ENCODE measurements around the gene NSG2.

NSG2 gene

GRCh38 chr5:174046558-174046957, 1.1 kb downstream of the NSG2 start:
- no peak overlapping the region for H3K4me3 ChIP-seq (ENCODE audit: control insufficient read depth in 1 of 7, extremely low read depth in 1 of 7, insufficient read depth in 4 of 7, low read depth in 2 of 7, low read length in 6 of 7)
- ChIA-PET CTCF (interaction anchor here (1.1 to 4.9 kb wide), 3 partner anchors 9 to 262 kb away, joined by 3 to 88 read pairs (median 4); no protein-coding TSS in a partner anchor), POLR2A (no interaction called here)
- H3K36me3 ChIP-seq (ENCODE audit: control insufficient read depth in 4 of 4, insufficient read depth in 4 of 4, low read length in 3 of 4) = no peaks in the 10 kb centered on the region
- peaks cover 0 to 7% (median 0%) of the 10 kb centered on the region in 5 experiments for H3K27me3 ChIP-seq (replicated peaks in 2 of 5; ENCODE audit: control insufficient read depth in 4 of 5, insufficient read depth in 5 of 5, low read length in 4 of 5)
- H3K9me3 ChIP-seq (ENCODE audit: control extremely low read depth in 1 of 5, control insufficient read depth in 4 of 5, insufficient read depth in 2 of 5, low read depth in 1 of 5, low read length in 4 of 5) = no peaks in the 10 kb centered on the region
- no peaks in the 10 kb centered on the region for H3K4me1 ChIP-seq (ENCODE audit: control extremely low read depth in 1 of 4, control insufficient read depth in 4 of 4, insufficient read depth in 4 of 4, low read length in 3 of 4)
- no peak overlapping the region for H3K27ac ChIP-seq (ENCODE audit: insufficient read depth in 1 of 2, low read depth in 1 of 2, low read length in 2 of 2, poor library complexity in 1 of 2, severe bottlenecking in 2 of 2)
- WGBS (ENCODE audit: insufficient coverage) = 94% methylated on average over 3 of the region's 5 CpGs
- DNase-seq = no peak

- no peak overlapping the region for H3K4me3 ChIP-seq (ENCODE audit: control insufficient read depth in 1 of 7, extremely low read depth in 1 of 7, insufficient read depth in 4 of 7, low read depth in 2 of 7, low read length in 6 of 7)
- 73% methylated on average over 4 of the region's 4 CpGs for WGBS (ENCODE audit: insufficient coverage)
- CTCF ChIA-PET = interaction anchor here (4.9 kb wide), 1 partner anchor 261 kb away, joined by 88 read pairs; no protein-coding TSS in a partner anchor
- peaks cover 0 to 7% (median 0%) of the 10 kb centered on the region in 5 experiments for H3K27me3 ChIP-seq (replicated peaks in 2 of 5; ENCODE audit: control insufficient read depth in 4 of 5, insufficient read depth in 5 of 5, low read length in 4 of 5)
- no peaks in the 10 kb centered on the region for H3K36me3 ChIP-seq (ENCODE audit: control insufficient read depth in 4 of 4, insufficient read depth in 4 of 4, low read length in 3 of 4)
- POLR2A ChIA-PET = no interaction called here
- H3K27ac ChIP-seq (ENCODE audit: insufficient read depth in 1 of 2, low read depth in 1 of 2, low read length in 2 of 2, poor library complexity in 1 of 2, severe bottlenecking in 2 of 2) = no peak overlapping the region
- DNase-seq = no peak
- no peaks in the 10 kb centered on the region for H3K4me1 ChIP-seq (ENCODE audit: control extremely low read depth in 1 of 4, control insufficient read depth in 4 of 4, insufficient read depth in 4 of 4, low read length in 3 of 4)
- no peaks in the 10 kb centered on the region for H3K9me3 ChIP-seq (ENCODE audit: control extremely low read depth in 1 of 5, control insufficient read depth in 4 of 5, insufficient read depth in 2 of 5, low read depth in 1 of 5, low read length in 4 of 5)
Measured at GRCh38 chr5:174047472-174048099, 2.1 kb downstream of the NSG2 start.

DNA sequence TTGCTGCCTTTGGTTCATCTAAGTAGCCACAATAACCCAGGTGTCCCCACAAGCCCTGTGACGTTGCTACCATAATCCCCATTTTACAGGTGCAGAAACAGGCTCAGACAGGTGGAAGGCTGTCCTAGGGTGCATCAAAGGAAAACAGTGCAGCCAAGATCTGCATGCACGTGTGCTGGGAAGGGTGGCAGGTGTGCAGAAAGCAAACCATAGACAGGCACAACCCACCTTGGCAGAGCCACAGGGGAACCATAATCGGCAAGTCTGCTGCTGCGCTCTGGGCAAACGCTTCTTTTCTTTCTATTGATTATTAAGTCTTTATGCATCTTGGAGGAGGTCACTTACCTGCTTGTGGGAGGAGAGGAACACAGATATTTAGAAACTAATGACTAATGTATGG, 7.1 kb downstream of the NSG2 start:
- no peaks in the 10 kb centered on the region for H3K4me1 ChIP-seq (ENCODE audit: control extremely low read depth in 1 of 4, control insufficient read depth in 4 of 4, insufficient read depth in 4 of 4, low read length in 3 of 4)
- DNase-seq = no peak
- H3K4me3 ChIP-seq (ENCODE audit: control insufficient read depth in 1 of 7, extremely low read depth in 1 of 7, insufficient read depth in 4 of 7, low read depth in 2 of 7, low read length in 6 of 7) = no peak overlapping the region
- peaks cover 0 to 4% (median 0%) of the 10 kb centered on the region in 5 experiments for H3K27me3 ChIP-seq (replicated peaks in 2 of 5; ENCODE audit: control insufficient read depth in 4 of 5, insufficient read depth in 5 of 5, low read length in 4 of 5)
- H3K9me3 ChIP-seq (ENCODE audit: control extremely low read depth in 1 of 5, control insufficient read depth in 4 of 5, insufficient read depth in 2 of 5, low read depth in 1 of 5, low read length in 4 of 5) = no peaks in the 10 kb centered on the region
- WGBS (ENCODE audit: insufficient coverage) = 97% methylated on average over 2 of the region's 5 CpGs
- no peaks in the 10 kb centered on the region for H3K36me3 ChIP-seq (ENCODE audit: control insufficient read depth in 4 of 4, insufficient read depth in 4 of 4, low read length in 3 of 4)
- no peak overlapping the region for H3K27ac ChIP-seq (ENCODE audit: insufficient read depth in 1 of 2, low read depth in 1 of 2, low read length in 2 of 2, poor library complexity in 1 of 2, severe bottlenecking in 2 of 2)
- ChIA-PET CTCF (interaction anchor here (0.9 kb wide), 1 partner anchor 261 kb away, joined by 4 read pairs; no protein-coding TSS in a partner anchor), POLR2A (no interaction called here)

- Histone ChIP-seq H3K27ac (ENCODE audit: insufficient read depth in 1 of 2, low read depth in 1 of 2, low read length in 2 of 2, poor library complexity in 1 of 2, severe bottlenecking in 2 of 2) (no peak overlapping the region), H3K36me3 (ENCODE audit: control insufficient read depth in 4 of 4, insufficient read depth in 4 of 4, low read length in 3 of 4) (no peaks in the 10 kb centered on the region), H3K9me3 (ENCODE audit: control extremely low read depth in 1 of 5, control insufficient read depth in 4 of 5, insufficient read depth in 2 of 5, low read depth in 1 of 5, low read length in 4 of 5) (no peaks in the 10 kb centered on the region), H3K27me3 (replicated peaks in 2 of 5; ENCODE audit: control insufficient read depth in 4 of 5, insufficient read depth in 5 of 5, low read length in 4 of 5) (peaks cover 0 to 4% (median 0%) of the 10 kb centered on the region in 5 experiments), H3K4me3 (ENCODE audit: control insufficient read depth in 1 of 7, extremely low read depth in 1 of 7, insufficient read depth in 4 of 7, low read depth in 2 of 7, low read length in 6 of 7) (no peak overlapping the region), H3K4me1 (ENCODE audit: control extremely low read depth in 1 of 4, control insufficient read depth in 4 of 4, insufficient read depth in 4 of 4, low read length in 3 of 4) (no peaks in the 10 kb centered on the region)
- POLR2A ChIA-PET = no interaction called here
- CTCF ChIA-PET = interaction anchor here (0.9 kb wide), 1 partner anchor 8 kb away, joined by 3 read pairs; the partner anchor contains the start of gene NSG2
- DNase-seq = no peak
- WGBS (ENCODE audit: insufficient coverage) = 100% methylated on average over 1 of the region's 3 CpGs
Measured at GRCh38 chr5:174053905-174054304, 8.4 kb downstream of the NSG2 start.

GRCh38 chr5:174056064-174056847, 10.8 kb downstream of the NSG2 start:
- peaks cover 0 to 4% (median 0%) of the 10 kb centered on the region in 5 experiments for H3K27me3 ChIP-seq (replicated peaks in 2 of 5; ENCODE audit: control insufficient read depth in 4 of 5, insufficient read depth in 5 of 5, low read length in 4 of 5)
- ChIA-PET CTCF (interaction anchor here (1.0 to 1.1 kb wide), 2 partner anchors 10 to 261 kb away, joined by 3 read pairs; no protein-coding TSS in a partner anchor), POLR2A (no interaction called here)
- WGBS (ENCODE audit: insufficient coverage) = 96% methylated on average over 3 of the region's 4 CpGs
- H3K27ac ChIP-seq (ENCODE audit: insufficient read depth in 1 of 2, low read depth in 1 of 2, low read length in 2 of 2, poor library complexity in 1 of 2, severe bottlenecking in 2 of 2) = no peak overlapping the region
- H3K4me1 ChIP-seq (ENCODE audit: control extremely low read depth in 1 of 4, control insufficient read depth in 4 of 4, insufficient read depth in 4 of 4, low read length in 3 of 4) = no peaks in the 10 kb centered on the region
- H3K36me3 ChIP-seq (ENCODE audit: control insufficient read depth in 4 of 4, insufficient read depth in 4 of 4, low read length in 3 of 4) = no peaks in the 10 kb centered on the region
- no peaks in the 10 kb centered on the region for H3K9me3 ChIP-seq (ENCODE audit: control extremely low read depth in 1 of 5, control insufficient read depth in 4 of 5, insufficient read depth in 2 of 5, low read depth in 1 of 5, low read length in 4 of 5)
- no peak overlapping the region for H3K4me3 ChIP-seq (ENCODE audit: control insufficient read depth in 1 of 7, extremely low read depth in 1 of 7, insufficient read depth in 4 of 7, low read depth in 2 of 7, low read length in 6 of 7)
- no peak for DNase-seq

GRCh38 chr5:174057206-174057605, 11.7 kb downstream of the NSG2 start:
- DNase-seq = no peak
- H3K4me1 ChIP-seq (ENCODE audit: control extremely low read depth in 1 of 4, control insufficient read depth in 4 of 4, insufficient read depth in 4 of 4, low read length in 3 of 4) = no peaks in the 10 kb centered on the region
- H3K27me3 ChIP-seq (replicated peaks in 2 of 5; ENCODE audit: control insufficient read depth in 4 of 5, insufficient read depth in 5 of 5, low read length in 4 of 5) = peaks cover 0 to 4% (median 0%) of the 10 kb centered on the region in 5 experiments
- H3K4me3 ChIP-seq (ENCODE audit: control insufficient read depth in 1 of 7, extremely low read depth in 1 of 7, insufficient read depth in 4 of 7, low read depth in 2 of 7, low read length in 6 of 7) = no peak overlapping the region
- WGBS (ENCODE audit: insufficient coverage) = 87% methylated on average over 2 of the region's 6 CpGs
- POLR2A ChIA-PET = no interaction called here
- H3K36me3 ChIP-seq (ENCODE audit: control insufficient read depth in 4 of 4, insufficient read depth in 4 of 4, low read length in 3 of 4) = no peaks in the 10 kb centered on the region
- no peak overlapping the region for H3K27ac ChIP-seq (ENCODE audit: insufficient read depth in 1 of 2, low read depth in 1 of 2, low read length in 2 of 2, poor library complexity in 1 of 2, severe bottlenecking in 2 of 2)
- CTCF ChIA-PET = interaction anchor here (1.5 kb wide), 1 partner anchor 12 kb away, joined by 4 read pairs; the partner anchor contains the start of gene NSG2
- H3K9me3 ChIP-seq (ENCODE audit: control extremely low read depth in 1 of 5, control insufficient read depth in 4 of 5, insufficient read depth in 2 of 5, low read depth in 1 of 5, low read length in 4 of 5) = no peaks in the 10 kb centered on the region
